Pericardium fibroblast (primary cell): ENCODE data around the gene APC. TPM values are rescaled to one million over a fixed set of nuclear protein-coding genes. Genes with fewer than 3 reads are reported as not detected.

ENCODE experiments used
- total RNA-seq: library from RNA; depleted of rRNA; stranded (reverse); fragments of >200 nt; gene quantifications from 2 replicates; pipeline ENCODE4 v1.2.3, GENCODE V29; 2015

The APC gene
- total RNA-seq: 15.9 and 26.9 TPM in 2 replicates

GRCh38 chr5:112737463-112738190 lies at the start of gene APC:
Gene APC, plus strand, starts transcription at chr5:112737885. Its CDS starts 17,006 bp downstream, at chr5:112754891.

GRCh38 chr5:112860929-112861637 lies 123.4 kb downstream of the APC start, which contains the start of gene SRP19:
Gene SRP19, plus strand, starts transcription at chr5:112861287. Its CDS starts 90 bp downstream, at chr5:112861377.

Other genes starting within 250 kb of the APC start
- gene SRP19, start 123.4 kb downstream of the APC start, total RNA-seq: 40.3 and 46.0 TPM in 2 replicates
- 38.6 and 52.5 TPM in 2 replicates for gene REEP5, start 184.3 kb downstream of the APC start, total RNA-seq
- gene DCP2, start 238.9 kb downstream of the APC start, total RNA-seq: 10.7 and 12.0 TPM in 2 replicates